ENCODE measurements around the gene ZSCAN21.

Gene ZSCAN21

DNA sequence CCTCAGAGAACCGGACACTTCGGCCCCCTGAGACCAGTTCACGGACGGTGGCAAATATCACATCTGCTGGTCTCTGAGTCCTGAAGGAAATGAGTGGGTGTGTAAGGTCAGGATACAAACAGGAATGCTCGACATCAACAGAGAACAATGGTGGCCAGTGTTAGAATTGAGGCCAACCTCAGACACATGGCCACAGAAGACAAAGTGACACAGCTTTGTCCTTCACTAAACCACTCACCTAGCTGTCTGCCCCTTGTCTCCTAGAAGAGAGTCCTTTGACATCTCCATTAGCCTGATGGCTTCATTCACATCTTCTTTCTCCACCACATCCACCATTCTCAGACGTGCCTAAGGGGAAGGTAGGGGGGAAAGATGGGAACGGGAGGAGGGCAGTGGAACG lies 43.5 kb downstream of the ZSCAN21 start:
- H3K4me3 ChIP-seq (ENCODE audit: low read depth, low read length): no peak overlapping the region
- DNase-seq (ENCODE audit: low read depth): no peak
- in situ Hi-C loops (cut with HindIII; ENCODE audit: low sequenced_read_pairs): no loop called here
- TF ChIP-seq, protein P1, sequence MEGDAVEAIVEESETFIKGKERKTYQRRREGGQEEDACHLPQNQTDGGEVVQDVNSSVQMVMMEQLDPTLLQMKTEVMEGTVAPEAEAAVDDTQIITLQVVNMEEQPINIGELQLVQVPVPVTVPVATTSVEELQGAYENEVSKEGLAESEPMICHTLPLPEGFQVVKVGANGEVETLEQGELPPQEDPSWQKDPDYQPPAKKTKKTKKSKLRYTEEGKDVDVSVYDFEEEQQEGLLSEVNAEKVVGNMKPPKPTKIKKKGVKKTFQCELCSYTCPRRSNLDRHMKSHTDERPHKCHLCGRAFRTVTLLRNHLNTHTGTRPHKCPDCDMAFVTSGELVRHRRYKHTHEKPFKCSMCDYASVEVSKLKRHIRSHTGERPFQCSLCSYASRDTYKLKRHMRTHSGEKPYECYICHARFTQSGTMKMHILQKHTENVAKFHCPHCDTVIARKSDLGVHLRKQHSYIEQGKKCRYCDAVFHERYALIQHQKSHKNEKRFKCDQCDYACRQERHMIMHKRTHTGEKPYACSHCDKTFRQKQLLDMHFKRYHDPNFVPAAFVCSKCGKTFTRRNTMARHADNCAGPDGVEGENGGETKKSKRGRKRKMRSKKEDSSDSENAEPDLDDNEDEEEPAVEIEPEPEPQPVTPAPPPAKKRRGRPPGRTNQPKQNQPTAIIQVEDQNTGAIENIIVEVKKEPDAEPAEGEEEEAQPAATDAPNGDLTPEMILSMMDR (IDR thresholded peaks at IDR 0.05; ENCODE audit: low read depth, low read length, missing control alignments): no peak

DNA sequence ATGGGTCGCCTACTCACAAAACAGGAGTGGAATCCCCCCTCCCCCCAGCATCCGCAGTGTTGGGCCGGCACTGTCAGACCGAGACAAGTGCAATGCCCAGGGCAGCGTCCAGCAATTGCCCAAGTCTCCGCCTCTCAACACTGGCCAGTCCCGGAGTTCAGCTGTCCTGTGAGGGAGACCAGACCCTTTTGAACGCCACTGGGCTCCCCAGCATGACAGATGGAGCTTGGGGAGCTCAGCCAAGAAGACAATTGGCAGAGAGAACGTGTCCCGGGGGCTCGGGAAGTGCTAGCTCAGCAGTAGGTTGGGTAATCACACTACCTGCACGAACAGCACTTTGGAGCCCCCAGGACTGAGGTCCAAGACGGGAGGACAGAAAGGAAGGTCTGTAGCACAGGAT lies 43.9 kb downstream of the ZSCAN21 start:
- TF ChIP-seq, protein P1 (IDR thresholded peaks at IDR 0.05; ENCODE audit: low read depth, low read length, missing control alignments): no peak
- DNase-seq (ENCODE audit: low read depth): no peak
- H3K4me3 ChIP-seq (ENCODE audit: low read depth, low read length): no peak overlapping the region
- in situ Hi-C loops (cut with HindIII; ENCODE audit: low sequenced_read_pairs): no loop called here

DNA sequence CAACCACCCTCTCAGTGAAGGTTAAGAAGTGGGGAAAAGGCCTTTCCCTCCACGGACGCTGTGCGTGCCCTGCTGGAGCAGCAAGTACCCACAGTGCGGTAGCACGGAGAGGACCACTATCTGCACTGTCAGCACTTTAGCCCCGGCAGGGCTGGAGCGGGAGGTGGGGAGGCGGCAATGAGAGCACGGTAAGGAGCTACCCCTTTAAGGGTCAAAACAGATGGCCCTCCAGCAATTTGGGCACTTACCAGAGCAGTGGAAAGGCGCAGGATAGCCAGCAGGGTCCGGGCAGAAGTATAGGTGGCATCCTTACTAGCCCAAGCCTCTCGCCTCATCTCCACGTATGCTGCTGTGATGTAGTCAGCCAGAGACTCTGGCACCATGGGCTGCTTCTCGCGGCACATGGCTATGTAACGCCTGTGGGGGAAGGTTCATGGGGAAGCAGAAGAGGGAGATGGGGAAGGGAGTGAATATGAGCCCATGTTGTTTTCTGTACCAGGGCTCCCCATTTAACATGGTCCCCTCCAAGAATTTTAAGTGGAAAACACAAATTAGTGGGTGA lies 44.4 kb downstream of the ZSCAN21 start:
- no peak for DNase-seq (ENCODE audit: low read depth)
- H3K4me3 ChIP-seq (ENCODE audit: low read depth, low read length): no peak overlapping the region
- in situ Hi-C loops (cut with HindIII; ENCODE audit: low sequenced_read_pairs): no loop called here
- TF ChIP-seq, protein P1 (IDR thresholded peaks at IDR 0.05; ENCODE audit: low read depth, low read length, missing control alignments): no peak

DNA sequence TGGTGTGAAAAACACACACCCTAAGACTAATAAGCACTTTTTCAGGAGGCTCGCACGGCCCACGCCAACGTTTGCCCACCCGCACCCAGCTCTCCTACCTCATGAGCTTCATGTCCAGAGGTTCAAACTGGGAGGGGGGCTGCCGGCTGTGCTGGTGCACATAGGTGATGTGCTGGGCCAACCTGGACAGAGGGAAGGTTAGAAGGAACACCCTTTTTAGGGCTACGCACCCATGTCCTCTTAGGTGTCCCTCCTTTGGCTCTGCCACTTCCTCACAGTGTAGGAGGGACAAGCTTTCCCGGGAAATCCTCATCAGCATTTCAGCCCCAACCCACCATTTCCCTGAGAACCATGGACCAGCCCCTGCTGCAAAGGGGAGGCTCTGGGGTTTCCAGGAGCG lies 45.7 kb downstream of the ZSCAN21 start:
- no peak overlapping the region for H3K4me3 ChIP-seq (ENCODE audit: low read depth, low read length)
- TF ChIP-seq, protein P1 (IDR thresholded peaks at IDR 0.05; ENCODE audit: low read depth, low read length, missing control alignments): no peak
- no peak for DNase-seq (ENCODE audit: low read depth)
- in situ Hi-C loops (cut with HindIII; ENCODE audit: low sequenced_read_pairs): loop anchor here (5.0 kb wide), 1 partner anchor 63 kb away; no protein-coding TSS in a partner anchor

DNA sequence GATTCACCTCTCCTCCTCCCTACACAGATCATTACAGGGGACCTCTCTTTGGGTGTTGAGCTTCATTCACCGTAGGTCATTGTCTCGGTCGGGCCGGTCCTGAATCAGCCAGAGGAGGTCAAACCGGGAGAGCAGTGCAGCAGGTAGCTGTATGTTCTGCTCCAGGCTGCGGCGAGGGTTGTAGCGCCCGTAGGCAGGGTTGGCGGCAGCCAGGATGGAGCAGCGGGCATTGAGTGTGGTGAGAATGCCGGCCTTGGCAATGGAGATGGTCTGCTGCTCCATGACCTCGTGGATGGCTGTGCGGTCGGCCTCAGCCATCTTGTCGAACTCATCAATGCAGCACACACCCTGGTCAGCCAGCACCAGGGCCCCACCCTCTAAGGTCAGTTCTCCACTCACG lies 46.1 kb downstream of the ZSCAN21 start:
- no peak overlapping the region for H3K4me3 ChIP-seq (ENCODE audit: low read depth, low read length)
- in situ Hi-C loops (cut with HindIII; ENCODE audit: low sequenced_read_pairs): loop anchor here (5.0 kb wide), 1 partner anchor 63 kb away; no protein-coding TSS in a partner anchor
- TF ChIP-seq, protein P1 (IDR thresholded peaks at IDR 0.05; ENCODE audit: low read depth, low read length, missing control alignments): no peak
- no peak for DNase-seq (ENCODE audit: low read depth)

DNA sequence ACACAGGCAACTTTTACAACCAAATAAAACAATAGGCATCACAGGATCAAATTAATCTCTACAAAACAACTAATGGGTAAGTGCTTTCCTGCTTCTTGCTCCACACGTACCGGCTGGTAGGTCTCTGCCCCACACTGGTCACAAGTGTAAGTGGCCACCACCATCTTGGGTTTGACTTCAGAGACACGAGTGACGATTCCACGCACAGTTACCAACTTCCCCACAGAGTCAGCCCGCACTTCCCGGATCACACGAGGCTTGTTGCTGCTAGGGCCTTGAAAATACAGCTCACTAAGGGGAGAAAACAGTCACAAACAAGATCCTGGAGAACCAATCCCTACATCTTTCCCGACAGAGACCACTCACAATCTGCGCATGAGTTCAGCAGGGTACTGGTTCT lies 49.3 kb downstream of the ZSCAN21 start:
- TF ChIP-seq, protein P1 (IDR thresholded peaks at IDR 0.05; ENCODE audit: low read depth, low read length, missing control alignments): no peak
- H3K4me3 ChIP-seq (ENCODE audit: low read depth, low read length): no peak overlapping the region
- DNase-seq (ENCODE audit: low read depth): no peak
- in situ Hi-C loops (cut with HindIII; ENCODE audit: low sequenced_read_pairs): loop anchor here (5.0 kb wide), 1 partner anchor 67 kb away; no protein-coding TSS in a partner anchor
